Glomerular endothelial cell (primary cell): ENCODE measurements around the gene CCNQ. TPM values are rescaled to one million over a fixed set of nuclear protein-coding genes. Genes with fewer than 3 reads are reported as not detected.
"Not testable (repeated sequence)": the region's sequence is repeated elsewhere in the genome, so short reads cannot be mapped to it uniquely, and the experiment has no call there.

Experiments
- DNase-seq: peaks from one replicate; pipeline ENCODE4 v3.0.0-alpha.2; 2011; ENCODE audit warnings: low read depth, low spot score; ENCODE audit errors: extremely low read depth
- total RNA-seq: library from RNA; depleted of rRNA; stranded (reverse); fragments of >200 nt; gene quantifications from 2 replicates; pipeline ENCODE4 v1.2.3, GENCODE V29; 2015

CCNQ gene
- total RNA-seq, 1 donor from 2014 or later: 35.2 TPM

GRCh38 chrX:153623310-153624029 lies 24.5 kb upstream of the CCNQ start:
- DNase-seq: no peak

- no peak for DNase-seq
These were observed 23.8 kb upstream of the CCNQ start for GRCh38 chrX:153622661-153623309.

- DNase-seq: no peak
These were observed 23.1 kb upstream of the CCNQ start for GRCh38 chrX:153621949-153622598.

- no peak for DNase-seq
These were observed 21.6 kb upstream of the CCNQ start for GRCh38 chrX:153620576-153620975.

GRCh38 chrX:153614818-153615217 lies 15.9 kb upstream of the CCNQ start:
- DNase-seq: no peak

- DNase-seq: no peak
These were observed 13.5 kb upstream of the CCNQ start for GRCh38 chrX:153612413-153612812.

GRCh38 chrX:153611298-153612095 lies 12.6 kb upstream of the CCNQ start:
- no peak for DNase-seq

GRCh38 chrX:153610836-153611213 lies 11.9 kb upstream of the CCNQ start:
- DNase-seq: no peak

- DNase-seq: no peak
These were observed 11.2 kb upstream of the CCNQ start for GRCh38 chrX:153609917-153610835.

- DNase-seq: no peak
These were observed 9.9 kb upstream of the CCNQ start for GRCh38 chrX:153608806-153609205.

- DNase-seq: no peak
These were observed 9.4 kb upstream of the CCNQ start for GRCh38 chrX:153608376-153608775.

- DNase-seq: no peak
These were observed 7.6 kb upstream of the CCNQ start for GRCh38 chrX:153606503-153606902.

GRCh38 chrX:153604666-153605380 lies 5.9 kb upstream of the CCNQ start:
- DNase-seq: not testable (repeated sequence)

- DNase-seq: no peak
These were observed 4.3 kb upstream of the CCNQ start for GRCh38 chrX:153603131-153603656.

- no peak for DNase-seq
These were observed 3.7 kb upstream of the CCNQ start for GRCh38 chrX:153602601-153603000.

- DNase-seq: no peak
These were observed 2.7 kb upstream of the CCNQ start for GRCh38 chrX:153601511-153602110.

GRCh38 chrX:153600921-153601320 lies 2.0 kb upstream of the CCNQ start:
- no peak for DNase-seq

GRCh38 chrX:153600032-153600373 lies 1.1 kb upstream of the CCNQ start:
- no peak for DNase-seq
